Activated CD4-positive, alpha-beta T cell treated with anti-CD3 and anti-CD28 coated beads, Interleukin-2, Interleukin-6, amounts not matched to agents 100 ng/mL and 50 ng/mL, durations not matched to agents 16 hours and 8 hours (primary cell): ENCODE results near the gene CYP2D6.
"Not testable (repeated sequence)": the region's sequence is repeated elsewhere in the genome, so short reads cannot be mapped to it uniquely, and the experiment has no call there.

ENCODE experiments used
- DNase-seq: peaks from one replicate; pipeline ENCODE4 v3.0.0-alpha.2; 2020

Gene CYP2D6

DNA sequence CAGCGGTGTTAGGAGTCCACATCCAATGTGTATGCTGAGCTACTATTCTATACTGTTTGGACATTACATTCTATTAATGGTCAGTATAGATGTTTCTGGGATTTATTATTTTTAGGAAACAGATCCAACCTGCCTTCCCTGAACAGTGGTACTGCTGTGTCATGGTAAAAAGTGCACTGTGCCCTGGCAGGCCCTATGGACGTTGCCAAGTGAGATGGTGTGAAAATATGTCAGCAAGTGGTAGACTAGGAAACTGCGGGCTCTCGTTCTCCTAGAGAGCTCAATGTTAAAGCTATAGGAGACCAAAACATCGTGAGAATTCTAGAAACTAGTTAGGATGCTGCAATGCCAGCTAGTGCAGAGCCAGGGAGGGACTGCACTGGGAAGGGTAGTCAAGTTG lies 26.0 kb upstream of the CYP2D6 start:
- no peak for DNase-seq

DNA sequence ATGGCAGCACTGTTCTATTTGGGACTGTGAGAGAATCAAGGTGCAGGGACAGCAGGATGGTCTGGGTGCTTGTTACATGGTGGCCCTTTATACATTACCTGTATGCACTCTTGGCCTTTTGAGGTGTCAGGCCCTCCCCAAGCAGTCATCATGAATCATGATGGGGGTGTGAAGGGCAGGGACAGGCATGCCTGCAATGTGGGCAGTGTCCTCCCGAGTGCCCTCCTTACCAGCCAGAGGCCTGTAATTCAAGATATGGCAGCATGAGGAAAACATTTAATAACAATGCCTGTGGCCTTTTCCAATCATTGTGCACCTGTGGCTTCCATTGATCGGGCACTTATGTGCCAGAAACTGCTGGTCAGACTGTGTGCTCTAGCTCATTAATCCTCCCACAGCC lies 25.5 kb upstream of the CYP2D6 start:
- DNase-seq: no peak

DNA sequence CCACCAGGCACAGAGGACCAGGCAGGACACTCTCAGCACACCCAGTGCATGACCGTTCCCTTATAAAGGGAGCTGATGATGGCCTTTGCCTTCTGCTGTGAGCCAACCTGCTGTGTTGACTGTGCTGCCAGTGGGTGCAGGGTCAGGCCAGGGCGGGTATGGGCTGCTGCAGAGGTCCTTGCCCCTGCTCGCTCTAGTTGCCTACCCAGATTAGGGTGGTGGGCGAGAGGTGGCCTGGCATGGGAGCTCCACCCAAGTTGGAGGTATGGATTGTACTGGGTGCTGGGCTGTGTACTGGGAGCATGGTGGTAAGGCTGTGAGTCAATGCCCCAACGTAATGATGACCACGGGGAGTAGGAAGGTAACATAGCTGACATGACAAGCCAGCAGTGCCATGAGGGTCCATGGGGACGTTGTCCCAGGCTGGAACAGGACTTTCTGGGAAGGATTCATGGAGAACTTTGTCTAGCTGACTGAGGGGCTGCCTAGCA lies 24.5 kb upstream of the CYP2D6 start:
- DNase-seq: no peak

DNA sequence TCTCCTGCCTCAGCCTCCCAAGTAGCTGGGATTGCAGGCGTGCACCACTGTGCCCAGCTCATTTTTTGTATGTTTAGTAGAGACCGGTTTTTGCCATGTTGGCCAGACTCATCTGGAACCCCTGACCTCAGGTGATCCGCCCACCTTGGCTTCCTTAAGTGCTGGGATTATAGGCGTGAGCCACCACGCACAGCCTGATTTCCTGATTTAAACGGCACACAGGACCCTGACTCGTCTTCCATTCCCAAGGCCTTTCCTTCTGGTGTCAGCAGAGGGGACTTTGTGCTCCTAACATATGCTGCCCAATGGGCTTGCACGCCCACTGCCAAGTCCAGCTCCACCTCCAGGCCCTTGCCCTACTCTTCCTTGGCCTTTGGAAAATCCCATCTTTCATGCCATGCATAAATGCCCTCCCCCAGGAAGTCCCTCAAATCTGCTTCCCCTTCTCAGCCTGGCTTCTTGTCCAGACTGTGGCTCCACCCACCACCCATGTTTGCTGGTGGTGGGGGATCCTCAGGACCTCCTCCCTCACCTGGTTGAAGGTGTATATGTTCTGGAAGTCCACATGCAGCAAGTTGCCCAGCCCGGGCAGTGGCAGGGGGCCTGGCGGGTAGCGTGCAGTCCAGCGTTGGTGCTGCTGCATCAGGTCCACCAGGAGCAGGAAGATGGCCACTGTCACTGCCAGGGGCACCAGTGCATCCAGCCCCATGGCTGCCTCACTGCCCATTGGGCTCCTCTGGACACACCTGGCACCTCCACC lies 23.9 kb upstream of the CYP2D6 start:
- no peak for DNase-seq

DNA sequence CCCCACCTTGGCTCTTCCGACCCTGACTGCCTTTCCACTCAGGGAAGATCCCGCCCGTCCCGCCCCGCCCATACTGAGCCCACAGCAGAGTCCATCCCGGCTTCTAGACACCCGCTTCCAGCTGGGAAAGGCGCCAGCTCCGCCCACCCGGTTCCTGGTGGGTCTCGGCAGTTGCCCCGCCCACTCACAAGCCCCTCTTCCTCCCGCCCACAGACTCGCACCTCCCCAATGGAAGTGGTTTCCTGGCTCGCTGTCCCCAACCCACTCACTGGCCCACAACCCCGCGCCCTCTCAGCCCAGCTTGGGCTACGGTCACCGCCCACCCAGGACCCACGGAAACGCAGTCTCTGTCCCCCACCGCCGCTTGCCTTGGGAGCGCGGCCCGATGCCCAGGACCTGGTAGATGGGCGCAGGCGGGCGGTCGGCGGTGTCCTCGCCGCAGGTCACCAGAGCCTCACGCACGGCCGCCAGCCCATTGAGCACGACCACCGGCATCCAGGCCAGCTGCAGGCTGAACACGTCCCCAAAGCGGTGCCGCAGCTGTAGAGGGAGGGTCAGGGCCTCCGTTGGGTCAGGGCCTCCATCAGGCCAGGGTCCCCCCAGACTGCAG lies 22.2 kb upstream of the CYP2D6 start:
- no peak for DNase-seq

DNA sequence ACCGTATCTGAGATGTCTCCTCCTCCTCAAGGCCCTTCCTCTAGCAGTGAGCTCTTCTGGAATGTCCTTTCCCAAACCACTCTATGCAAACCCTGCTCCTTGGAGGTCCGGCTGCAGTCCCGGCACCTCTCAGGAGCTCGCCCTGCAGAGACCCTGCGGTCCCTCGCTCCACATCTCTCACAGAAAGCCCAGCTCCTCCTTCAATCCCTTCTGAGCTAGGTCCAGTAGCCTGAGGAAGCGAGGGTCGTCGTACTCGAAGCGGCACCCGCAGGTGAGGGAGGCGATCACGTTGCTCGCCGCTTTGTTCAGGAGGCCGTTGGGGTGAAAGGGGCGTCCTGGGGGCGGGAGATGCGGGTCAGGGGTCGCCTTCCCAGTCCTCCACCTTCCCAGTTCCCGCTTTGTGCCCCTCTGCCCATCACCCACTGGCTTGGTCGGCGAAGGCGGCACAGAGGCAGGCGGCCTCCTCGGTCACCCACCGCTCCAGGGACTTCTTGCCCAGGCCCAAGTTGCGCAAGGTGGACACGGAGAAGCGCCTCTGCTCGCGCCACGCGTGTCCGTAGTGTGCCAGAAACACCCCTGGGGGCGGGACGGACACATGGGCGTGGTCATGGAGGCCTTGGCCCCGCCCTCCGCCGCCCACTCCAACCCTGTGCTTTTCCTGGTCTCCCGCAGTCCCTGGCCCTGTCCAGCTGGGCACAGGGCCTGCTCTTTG lies 21.5 kb upstream of the CYP2D6 start:
- no peak for DNase-seq

DNA sequence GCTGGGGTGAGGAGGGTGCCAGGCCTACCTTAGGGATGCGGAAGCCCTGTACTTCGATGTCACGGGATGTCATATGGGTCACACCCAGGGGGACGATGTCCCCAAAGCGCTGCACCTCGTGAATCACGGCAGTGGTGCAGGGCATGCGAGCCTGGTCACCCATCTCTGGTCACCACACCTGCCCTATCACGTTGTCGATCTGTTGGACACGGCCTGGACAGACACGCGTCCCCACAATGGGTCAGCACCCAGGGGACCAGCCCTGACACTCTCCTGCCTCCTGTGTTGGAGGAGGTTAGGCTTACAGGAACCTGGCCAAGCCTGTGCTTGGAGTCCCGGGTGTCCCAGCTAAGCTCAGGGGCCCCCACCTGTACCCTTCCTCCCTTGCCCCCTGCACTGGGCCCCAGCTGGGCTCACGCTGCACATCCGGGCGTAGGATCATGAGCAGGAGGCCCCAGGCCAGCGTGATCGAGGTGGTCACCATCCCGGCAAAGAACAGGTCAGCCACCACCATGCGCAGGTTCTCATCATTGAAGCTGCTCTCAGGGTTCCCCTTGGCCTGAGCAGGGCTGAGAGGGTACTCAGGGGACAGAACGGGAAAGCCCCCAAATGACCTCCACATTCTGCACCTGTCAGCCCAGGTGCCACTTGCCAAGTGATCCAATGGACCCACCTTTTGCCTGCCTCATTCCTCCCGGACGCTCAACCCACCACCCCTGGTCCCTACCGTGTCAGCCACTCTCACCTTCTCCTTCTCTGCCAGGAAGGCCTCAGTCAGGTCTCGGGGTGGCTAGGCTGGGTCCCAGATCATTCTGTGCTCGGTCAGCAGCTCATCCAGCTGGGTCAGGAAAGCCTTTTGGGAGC lies 20.3 kb upstream of the CYP2D6 start:
- no peak for DNase-seq

DNA sequence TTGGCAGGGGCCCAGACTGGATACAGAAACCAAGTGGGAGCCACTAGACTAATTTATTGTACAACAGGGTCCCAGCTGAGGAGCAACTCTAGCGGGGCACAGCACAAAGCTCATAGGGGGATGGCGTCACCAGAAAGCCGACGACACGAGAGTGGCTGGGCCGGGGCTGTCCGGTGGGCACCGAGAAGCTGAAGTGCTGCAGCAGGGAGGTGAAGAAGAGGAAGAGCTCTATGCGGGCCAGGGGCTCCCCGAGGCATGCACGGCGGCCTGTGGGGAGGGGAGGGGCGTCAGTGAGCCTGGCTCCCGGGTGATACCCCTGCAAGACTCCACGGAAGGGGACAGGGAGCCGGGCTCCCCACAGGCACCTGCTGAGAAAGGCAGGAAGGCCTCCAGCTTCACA lies 19.2 kb upstream of the CYP2D6 start:
- not testable (repeated sequence) for DNase-seq

DNA sequence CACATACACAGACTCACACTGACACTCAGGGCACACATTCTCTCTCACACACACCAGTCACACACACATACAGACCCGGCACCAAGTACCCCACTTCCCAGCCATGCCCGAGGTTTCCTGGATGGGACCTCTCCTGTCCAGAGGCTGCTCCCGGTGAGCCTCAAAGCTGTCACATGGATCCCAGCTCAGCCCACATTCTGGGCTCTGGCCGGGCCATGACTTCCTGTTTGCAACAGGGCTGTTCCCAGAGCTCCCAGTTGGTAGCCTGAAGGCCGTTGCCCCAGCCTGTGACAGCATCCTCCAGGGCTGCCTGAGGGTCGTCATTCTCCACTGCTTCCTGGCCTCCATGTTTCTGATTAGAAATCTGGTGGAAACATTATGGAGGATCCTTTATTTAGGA lies 14.6 kb upstream of the CYP2D6 start:
- no peak for DNase-seq

DNA sequence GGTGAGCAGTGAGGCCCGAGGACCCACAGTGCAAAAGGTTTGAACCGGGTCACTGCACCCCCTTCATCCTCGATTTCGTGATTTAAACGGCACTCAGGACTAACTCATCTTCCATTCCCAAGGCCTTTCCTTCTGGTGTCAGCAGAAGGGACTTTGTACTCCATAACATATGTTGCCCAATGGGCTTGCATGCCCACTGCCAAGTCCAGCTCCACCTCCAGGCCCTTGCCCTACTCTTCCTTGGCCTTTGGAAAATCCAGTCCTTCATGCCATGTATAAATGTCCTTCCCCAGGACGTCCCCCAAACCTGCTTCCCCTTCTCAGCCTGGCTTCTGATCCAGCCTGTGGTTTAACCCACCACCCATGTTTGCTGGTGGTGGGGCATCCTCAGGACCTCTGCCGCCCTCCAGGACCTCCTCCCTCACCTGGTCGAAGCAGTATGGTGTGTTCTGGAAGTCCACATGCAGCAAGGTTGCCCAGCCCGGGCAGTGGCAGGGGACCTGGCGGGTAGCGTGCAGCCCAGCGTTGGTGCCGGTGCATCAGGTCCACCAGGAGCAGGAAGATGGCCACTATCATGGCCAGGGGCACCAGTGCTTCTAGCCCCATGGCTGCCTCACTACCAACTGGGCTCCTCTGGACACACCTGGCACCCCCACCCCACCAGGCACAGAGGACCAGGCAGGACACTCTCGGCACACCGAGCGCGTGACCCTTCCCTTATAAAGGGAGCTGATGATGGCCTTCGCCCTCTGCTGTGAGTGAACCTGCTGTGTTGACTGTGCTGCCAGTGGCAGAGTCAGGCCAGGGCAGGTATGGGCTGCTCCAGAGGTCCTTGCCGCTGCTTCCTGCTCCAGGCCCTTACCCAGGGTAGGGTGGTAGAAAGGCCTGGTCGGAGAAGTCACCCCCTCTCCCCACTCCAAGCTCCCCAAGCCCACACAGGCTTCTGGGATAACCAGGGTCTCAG lies 13.5 kb upstream of the CYP2D6 start:
- not testable (repeated sequence) for DNase-seq

DNA sequence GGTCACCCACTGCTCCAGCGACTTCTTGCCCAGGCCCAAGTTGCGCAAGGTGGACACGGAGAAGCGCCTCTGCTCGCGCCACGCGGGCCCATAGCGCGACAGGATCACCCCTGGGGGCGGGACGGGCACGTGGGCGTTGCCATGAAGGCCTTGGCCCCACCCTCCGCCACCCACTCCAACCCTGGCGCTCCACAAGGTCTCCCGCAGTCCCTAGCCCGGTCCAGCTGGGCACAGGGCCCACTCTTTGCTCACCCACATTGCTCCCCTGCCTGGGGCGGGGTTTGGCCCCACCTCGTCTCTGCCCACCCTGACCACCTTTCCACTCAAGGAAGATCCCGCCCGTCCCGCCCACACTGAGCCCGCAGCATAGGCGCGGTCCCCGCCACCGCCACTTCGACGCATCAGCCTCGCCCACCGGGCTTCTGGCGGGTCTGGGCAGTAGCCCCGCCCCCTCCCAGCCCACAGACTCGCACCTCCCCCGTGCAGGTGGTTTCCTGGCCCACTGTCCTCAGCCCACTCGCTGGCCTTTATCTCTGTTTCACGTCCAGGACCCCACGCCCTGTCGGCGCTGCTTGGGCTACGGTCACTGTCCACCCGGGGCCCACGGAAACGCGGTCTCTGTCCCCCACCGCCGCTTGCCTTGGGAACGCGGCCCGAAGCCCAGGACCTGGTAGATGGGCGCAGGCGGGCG lies 12.3 kb upstream of the CYP2D6 start:
- no peak for DNase-seq

DNA sequence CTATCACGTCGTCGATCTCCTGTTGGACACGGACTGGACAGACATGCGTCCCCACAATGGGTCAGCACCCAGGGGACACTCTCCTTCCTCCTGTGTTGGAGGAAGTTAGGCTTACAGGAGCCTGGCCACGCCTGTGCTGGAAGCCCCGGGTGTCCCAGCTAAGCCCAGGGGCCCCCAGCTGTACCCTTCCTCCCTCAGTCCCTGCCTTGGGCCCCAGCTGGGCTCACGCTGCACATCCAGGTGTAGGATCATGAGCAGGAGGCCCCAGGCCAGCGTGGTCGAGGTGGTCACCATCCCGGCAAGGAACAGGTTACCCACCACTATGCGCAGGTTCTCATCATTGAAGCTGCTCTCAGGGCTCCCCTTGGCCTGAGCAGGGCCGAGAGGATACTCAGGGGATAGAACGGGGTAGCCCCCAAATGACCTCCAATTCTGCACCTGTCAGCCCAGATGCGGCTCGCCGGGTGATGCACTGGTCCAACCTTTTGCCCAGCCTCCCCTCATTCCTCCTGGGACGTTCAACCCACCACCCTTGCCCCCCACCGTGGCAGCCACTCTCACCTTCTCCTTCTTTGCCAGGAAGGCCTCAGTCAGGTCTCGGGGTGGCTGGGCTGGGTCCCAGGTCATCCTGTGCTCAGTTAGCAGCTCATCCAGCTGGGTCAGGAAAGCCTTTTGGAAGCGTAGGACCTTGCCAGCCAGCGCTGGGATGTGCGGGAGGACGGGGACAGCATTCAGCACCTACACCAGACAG lies 10.9 kb upstream of the CYP2D6 start:
- not testable (repeated sequence) for DNase-seq

DNA sequence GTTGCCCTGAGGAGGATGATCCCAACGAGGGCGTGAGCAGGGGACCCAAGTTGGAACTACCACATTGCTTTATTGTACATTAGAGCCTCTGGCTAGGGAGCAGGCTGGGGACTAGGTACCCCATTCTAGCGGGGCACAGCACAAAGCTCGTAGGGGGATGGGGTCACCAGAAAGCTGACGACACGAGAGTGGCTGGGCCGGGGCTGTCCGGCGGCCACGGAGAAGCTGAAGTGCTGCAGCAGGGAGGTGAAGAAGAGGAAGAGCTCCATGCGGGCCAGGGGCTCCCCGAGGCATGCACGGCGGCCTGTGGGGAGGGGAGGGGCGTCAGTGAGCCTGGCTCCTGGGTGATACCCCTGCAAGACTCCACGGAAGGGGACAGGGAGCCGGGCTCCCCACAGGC lies 9.5 kb upstream of the CYP2D6 start:
- DNase-seq: not testable (repeated sequence)

DNA sequence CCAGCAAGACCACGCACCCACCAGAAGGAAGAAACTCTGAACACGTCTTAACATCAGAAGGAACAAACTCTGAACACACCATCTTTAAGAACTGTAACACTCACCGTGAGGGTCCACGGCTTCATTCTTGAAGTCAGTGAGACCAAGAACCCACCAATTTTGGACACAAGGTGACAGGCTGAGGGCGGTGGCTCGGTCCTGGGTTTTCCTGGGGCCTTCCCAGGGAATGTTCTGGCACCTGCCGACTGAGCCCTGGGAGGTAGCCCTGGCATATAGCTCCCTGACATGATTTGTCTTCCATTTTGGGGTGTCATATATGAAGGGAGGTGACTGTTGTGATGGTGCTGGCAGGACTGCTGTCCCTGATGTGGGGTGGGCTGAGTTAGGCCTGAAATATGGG lies 8.9 kb upstream of the CYP2D6 start:
- not testable (repeated sequence) for DNase-seq

DNA sequence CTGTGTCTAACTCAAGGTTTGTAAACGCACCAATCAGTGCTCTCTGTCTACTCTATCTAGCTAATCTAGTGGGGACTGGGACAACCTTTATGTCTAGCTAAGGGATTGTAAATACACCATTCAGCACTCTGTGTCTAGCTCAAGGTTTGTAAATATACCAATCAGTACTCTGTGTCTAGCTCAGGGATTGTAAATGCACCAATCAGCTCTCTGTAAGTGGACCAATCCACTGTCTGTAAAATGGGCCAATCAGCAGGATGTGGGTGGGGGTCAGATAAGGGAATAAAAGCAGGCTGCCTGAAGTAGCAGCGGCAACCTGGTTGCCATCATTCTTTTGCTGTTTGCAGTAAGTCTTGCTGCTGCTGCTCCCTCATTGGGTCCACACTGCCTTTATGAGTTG lies 8.4 kb upstream of the CYP2D6 start:
- DNase-seq: no peak

DNA sequence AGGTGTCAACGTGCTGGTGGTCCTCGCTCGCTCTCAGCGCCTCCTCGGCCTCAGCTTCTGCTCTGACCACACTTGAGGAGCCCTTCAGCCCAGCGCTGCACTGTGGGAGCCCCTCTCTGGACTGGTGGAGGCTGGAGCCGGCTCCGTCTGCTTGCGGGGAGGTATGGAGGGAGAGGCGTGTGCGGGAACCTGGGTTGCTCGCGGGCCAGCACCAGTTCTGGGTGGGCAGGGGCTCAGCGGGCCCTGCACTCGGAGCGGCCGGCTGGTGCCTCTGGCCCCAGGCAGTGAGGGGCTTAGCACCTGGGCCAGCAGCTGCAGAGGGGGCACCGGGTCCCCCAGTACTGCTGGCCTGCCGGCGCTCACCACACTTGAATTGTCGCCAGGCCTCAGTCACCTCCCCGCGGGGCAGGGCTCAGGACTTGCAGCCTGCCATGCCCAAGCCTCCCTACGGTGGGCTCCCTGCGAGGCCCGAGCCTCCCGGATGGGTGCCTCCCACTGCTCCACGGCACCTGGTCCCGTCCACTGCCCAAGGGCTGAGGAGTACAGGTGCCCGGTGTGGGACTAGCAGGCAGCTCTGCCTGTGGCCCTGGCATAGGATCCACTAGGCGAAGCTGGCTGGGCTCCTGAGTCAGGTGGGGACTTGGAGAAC lies 7.6 kb upstream of the CYP2D6 start:
- DNase-seq: no peak

DNA sequence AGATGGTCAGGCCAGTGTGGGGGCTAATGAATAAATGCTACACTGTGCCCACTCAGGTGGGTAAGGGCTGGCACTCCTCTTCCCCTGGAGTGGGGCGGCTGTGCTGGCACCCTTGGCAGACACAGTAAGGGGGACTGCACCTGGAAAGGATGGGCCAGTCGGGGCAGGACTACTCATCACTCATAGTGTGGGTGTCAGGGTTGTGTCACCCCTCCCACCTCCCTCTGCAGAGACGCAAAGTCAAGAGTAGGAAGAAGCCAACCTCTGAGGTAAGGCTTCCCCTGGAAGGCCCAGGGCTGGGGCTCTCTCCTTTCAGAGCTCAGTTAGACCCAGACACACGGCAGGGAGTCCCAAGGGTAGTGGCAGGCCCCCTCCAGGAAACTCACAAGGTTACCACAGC lies 5.1 kb upstream of the CYP2D6 start:
- not testable (repeated sequence) for DNase-seq

DNA sequence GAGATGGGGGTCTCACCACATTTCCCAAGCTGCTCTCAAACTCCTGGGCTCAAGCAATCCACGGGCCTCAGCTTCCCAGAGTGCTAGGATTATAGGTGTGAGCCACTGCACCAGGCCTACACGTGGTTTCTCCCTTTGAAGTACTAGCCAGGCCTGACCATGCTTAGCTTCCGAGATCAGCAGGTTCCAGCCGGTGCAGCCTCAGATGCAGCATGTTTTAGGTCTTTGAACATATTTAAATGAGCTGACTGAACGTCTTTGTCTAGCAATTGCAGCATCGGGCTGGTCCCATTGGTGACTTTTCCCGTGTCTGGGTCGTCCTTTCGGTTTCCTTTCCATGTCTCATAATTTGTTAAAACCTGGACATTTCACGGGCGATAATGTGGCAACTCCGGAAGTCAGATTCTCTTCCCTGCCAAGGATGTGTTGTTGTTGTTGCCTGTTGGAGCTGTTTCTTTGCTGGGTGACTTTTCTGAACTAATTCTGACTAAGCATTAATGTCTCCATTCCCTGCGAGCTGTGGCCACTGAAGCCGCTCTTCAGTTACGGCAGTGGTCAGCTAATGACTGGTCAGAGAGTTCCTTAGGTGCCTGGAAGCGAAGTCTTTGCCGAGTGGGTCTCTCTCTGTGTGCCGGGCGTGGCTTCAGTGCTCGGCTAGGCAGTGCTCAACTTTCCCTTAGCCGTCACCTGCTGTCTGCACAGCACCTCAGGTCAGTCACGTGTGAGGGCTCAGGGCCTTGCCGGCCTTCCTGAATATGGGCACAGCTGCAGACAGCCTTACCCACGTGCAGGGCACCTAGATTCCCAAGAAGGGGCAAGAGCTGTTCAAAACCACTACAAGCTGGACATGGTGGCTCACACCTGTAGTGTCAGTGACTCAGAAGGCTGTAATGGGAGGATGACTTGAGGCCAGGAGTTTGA lies 3.8 kb upstream of the CYP2D6 start:
- DNase-seq: no peak

DNA sequence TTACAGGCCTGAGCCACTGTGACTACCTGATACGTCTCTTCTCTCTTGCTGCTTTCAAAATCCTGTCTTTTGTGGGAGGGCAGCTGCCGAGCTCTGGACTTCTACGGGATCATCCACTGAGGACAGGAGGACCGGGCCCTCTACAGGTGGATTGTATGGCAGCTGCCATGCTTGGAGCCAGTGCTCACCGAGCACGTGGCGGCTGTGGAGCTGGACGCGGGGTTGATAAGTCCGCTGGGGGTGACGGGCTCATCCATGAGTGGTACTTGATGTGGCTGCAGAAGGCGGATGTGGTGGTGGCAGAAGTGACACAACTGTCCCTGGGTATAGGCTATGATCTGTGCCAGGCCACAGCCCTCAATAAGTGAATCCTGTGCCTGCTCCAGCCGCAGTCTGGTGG lies 1.8 kb upstream of the CYP2D6 start:
- DNase-seq: no peak
